Pons (tissue), 1 donor: ENCODE measurements around the gene OSBPL5.
"Not testable (repeated sequence)": the region's sequence is repeated elsewhere in the genome, so short reads cannot be mapped to it uniquely, and the experiment has no call there.

Experiments used
- DNase-seq: peaks from one replicate; pipeline ENCODE4 v3.0.0-alpha.2; 2016; ENCODE audit warnings: low spot score

The OSBPL5 gene

DNA sequence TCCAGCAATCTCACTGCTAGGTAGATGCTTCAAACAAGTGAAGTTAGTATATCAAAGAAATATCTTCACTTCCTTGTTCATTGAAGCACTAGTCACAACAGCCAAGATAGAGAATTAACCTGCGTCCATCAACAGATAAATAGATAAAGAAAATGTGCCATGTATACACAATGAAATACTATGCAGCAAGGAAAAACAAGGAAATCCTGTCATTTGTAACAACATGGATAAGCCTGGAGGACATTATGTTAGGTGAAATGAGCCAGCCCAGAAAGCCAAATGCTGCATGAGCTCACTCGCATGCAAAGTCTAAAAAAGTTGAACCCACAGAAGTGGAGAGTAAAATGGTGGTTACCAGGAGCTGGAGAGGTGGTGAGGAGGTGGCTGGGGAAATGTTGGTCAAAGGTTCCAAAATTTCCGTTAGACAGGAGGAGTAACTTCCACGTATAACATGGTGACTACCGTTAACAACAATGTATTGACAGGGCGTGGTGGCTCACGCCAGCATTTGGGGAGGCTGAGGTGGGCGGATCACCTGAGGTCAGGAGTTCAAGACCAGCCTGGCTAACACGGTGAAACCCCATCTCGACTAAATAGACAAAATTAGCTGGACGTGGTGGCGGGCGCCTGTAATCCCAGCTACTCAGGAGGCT is 84.3 kb downstream of the OSBPL5 start:
- no peak for DNase-seq

GRCh38 chr11:3080104-3080503 is 85.0 kb downstream of the OSBPL5 start:
- DNase-seq = no peak

DNA sequence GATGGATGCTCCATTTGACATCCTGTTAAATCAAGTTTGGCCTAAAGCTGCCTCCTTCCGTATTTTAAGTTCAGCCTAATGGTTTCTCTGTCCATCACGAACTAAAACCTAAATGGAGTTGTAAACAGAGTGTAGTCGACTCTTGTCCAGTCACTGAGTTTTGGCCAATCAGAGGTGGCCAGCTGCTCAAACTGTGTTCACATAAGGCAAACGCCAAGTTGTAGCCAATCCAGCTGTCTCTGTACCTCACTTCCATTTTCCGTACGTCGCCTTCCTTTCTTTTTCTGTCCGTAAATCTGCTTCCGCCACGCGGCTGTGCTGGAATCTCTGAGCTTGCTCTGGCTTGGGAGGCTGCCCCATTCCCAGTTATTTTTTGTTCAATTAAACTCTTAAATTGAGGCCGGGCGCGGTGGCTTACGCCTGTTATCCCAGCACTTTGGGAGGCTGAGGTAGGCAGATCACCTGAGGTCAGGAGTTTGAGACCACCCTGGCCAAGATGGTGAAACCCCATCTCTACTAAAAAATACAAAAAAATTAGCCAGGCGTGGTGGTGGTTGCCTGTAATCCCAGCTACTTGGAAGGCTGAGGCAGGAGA is 87.2 kb downstream of the OSBPL5 start:
- DNase-seq = no peak

- no peak for DNase-seq
Measured at GRCh38 chr11:3077189-3077836, 87.8 kb downstream of the OSBPL5 start.

DNA sequence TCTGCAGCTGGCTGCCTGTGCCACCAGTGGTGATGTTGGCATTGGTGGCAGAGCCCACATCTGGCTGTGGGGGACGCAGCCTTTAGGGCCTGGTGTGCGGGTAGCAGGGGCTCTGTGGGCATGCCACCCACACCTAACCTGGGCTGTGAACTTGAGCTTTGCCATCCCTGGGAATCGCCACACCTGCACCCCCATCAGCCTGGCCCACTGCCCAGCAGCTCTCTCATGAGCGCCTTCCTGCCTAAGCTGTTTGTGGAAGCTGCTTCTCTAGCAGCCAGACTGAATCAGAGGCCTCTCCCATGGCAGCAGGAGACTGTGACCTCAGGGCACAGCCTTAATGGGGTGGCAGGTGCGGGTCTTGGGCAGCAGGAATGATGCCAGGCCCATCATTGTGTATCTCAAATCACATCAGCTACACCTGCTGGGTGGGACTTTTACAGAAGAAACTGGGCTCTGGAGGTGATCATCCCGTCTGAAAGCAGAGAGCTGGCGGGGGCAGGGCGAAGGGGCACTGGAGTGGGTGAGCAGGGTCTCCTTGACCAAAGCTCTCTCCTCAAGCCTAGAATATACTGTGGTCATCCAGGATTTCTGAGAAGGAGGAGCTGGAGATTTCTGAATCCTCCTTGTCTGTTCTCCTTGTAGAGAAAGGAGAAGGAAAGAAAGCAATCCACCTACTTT is 90.1 kb downstream of the OSBPL5 start:
- no peak for DNase-seq

GRCh38 chr11:3073029-3073435 is 92.1 kb downstream of the OSBPL5 start:
- no peak for DNase-seq

DNA sequence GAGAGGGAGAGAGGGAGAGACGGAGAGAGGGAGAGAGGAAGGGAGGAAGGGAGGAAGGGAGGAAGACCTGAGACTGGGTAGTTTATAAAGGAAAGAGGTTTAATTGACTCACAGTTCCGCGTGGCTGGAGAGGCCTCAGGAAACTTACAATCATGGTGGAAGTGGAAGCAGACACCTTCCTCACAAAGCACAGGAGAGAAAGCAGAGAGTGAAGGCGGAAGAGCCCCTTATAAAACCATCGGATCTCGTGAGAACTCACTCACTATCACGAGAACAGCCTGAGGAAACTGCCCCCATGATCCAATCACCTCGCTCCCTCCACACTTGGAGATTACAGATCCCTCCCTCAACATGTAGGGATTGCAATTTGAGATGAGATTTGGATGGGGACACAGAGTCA is 95.7 kb downstream of the OSBPL5 start:
- DNase-seq = no peak

- not testable (repeated sequence) for DNase-seq
Measured at GRCh38 chr11:3066308-3066707, 98.8 kb downstream of the OSBPL5 start.

DNA sequence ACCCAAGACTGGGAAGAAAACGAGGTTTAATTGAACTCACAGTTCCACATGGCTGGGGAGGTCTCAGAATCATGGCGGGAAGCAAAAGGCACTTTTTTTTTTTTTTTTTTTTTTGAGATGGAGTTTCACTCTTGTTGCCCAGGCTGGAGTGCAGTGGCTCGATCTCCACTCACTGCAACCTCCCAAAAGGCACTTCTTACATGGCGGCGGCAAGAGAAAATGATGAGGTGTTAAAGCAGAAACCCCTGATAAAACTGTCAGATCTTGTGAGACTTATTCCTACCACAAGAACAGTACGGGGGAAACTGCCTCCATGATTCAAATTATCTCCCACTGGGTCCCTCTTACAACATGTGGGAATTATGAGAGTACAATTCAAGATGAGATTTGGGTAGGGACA is 100.4 kb downstream of the OSBPL5 start:
- not testable (repeated sequence) for DNase-seq

DNA sequence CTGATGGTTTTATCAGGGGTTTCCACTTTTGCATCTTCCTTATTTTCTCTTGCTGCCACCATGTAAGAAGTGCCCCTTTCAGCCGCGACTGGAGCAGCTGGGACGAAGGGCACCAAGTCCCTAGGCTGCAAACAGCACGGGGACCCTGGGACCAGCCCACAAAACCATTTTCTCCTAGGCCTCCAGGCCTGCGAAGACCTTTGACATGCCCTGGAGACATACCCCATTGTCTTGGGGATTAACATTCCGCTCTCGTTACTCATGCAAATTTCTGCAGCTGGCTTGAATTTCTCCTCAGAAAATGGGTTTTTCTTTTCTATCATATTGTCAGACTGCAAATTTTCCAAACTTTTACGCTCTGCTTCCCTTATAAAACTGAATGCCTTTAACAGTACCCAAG is 101.2 kb downstream of the OSBPL5 start:
- not testable (repeated sequence) for DNase-seq

GRCh38 chr11:3063432-3063831 is 101.7 kb downstream of the OSBPL5 start:
- not testable (repeated sequence) for DNase-seq

DNA sequence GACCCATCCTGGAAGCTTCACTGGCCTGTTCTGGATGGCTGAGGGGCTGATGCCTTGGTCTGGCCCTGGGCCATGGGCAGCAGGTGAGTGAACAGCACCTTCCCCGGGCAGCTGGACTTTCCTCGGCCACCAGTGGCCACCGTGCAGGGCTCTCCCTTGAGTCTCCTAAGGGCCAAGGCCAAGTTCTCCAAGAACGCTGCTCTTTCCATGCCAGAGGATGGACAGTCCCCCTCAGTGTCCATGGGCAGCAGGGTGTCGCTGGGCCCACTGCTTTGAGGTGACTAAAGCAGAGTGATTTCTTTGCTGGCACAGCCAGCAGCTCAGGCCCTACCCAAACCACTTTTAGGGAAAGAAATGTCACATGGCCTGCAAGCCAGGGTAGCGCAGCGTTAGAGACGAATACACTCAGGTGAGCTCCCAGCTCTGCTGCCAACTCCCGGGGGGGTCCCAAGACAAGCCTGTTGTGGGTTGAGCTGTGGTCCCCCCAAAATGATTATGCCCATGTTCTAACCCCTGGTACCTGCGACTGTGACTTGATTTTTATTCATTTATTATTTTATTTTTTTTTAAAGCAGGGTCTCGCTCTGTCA is 104.6 kb downstream of the OSBPL5 start:
- no peak for DNase-seq

DNA sequence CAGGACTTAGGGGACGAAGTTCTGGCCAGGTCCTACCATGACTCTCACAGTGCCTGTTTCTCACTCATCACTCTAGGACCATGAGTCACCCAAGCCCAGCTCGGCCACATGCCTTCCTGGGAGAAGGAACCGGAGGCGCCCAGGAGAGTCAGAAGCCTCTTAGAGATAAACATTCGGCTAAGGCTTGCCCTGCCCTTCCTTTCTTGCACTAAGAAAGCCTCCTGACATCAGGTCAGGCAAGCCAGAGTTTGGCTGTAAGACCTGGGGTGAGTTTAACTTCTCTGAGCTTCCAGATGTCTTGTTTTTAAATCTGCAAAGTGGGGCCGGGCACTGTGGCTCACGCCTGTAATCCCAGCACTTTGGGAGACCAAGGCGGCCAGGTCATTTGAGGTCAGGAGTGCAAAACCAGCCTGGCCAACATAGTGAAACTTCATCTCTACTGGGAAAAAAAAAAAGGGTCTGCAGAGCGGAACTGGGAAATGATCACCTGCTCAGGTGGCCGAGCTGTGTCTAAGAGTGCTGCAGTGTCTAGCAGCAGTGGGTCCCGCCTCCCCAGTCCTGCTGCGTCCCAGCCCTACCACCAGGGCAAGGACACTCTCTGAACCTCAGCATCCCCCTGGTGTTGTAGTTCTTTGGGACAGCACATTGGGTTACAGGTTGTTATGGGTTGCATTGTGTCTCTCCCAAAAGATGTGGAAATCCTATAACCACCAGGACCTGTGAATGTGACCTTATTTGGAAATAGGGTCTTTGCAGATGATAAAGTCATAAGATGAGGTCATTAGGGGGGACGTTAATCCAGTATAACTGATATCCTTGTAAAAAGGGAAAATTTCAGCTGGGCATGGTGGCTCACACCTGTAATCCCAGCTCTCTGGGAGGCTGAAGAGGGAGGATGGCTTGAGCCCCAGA is 106.1 kb downstream of the OSBPL5 start:
- DNase-seq = no peak

DNA sequence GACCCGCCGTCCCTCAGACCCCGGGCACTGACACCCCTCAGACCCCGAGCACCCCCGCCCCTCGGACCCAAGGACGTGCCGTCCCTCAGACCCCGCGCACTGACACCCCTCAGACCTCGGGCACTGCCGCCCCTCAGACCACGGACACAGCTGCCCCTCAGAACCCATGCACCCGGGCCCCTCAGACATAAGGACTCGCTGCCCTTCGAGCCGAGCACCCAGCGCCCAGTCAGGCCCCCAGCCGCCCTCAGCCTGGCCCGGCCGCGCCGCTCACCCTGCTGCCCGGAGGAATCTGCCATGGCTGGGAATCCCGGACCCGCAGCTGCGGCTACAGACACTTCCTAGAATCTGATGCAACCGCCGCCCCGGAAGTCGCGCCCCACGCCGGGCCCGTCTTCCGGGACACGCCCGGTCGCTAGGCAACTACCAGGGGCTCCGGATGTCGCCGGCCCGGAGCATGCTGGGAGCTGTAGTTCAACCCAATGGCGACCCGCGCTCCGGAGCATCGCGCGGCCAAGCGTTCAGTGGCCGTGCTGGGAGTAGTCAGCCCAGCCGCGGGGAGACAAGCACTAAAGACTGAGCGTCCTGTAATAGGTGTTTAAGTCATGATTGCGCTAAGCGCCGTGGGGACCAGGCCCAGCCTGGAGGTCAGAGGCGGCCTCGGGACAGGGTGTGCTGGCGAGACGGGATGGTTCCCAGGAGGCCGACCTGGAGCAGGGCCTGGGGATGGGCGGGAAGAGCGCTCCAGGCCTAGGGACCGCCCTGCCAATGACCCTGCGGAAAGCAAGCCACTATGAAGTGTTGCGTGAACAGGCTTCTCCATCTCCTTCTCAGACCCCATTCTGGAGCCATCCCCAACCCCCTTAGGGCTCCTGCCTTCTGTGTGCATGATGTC is 107.8 kb downstream of the OSBPL5 start, which contains the start of gene CARS1:
CARS1 (minus strand) TSS at position 355 of the 895 bp plus-strand sequence; CDS start at position 299, 56 bp downstream.
- DNase-seq = peak; percentile 91

GRCh38 chr11:3056296-3057068 is 108.6 kb downstream of the OSBPL5 start:
- DNase-seq = no peak

- no peak for DNase-seq
Measured at GRCh38 chr11:3055891-3056290, 109.2 kb downstream of the OSBPL5 start.

- no peak for DNase-seq
Measured at GRCh38 chr11:3052567-3052966, 112.5 kb downstream of the OSBPL5 start.

DNA sequence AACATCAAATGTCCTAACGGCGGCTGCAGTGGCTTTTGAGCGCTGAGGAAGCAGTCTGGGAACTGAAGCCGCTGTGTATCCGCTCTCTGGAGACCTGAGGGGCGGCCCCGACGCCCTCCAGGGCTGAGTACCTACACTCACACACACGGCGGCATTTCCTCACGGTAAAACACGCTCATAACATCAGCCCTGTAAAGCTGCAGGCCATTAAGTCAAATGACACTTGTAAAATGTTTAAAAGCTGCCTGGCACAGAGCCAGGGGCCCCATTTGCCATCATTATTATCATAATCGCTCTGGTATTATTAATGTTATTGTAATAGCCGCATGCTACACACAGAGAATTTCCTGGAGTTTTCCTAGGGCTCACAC is 113.0 kb downstream of the OSBPL5 start:
- DNase-seq = no peak
